HG03175 (cell line): ENCODE results near the gene SGIP1.
"Not testable (repeated sequence)": the region's sequence is repeated elsewhere in the genome, so short reads cannot be mapped to it uniquely, and the experiment has no call there.

Experiments used
- ATAC-seq: cut with Tn5 transposase; IDR thresholded peaks from one replicate; pipeline ENCODE4 v1.9.1; 2021; ENCODE audit warnings: mild to moderate bottlenecking, moderate library complexity; ENCODE audit not compliant: unreplicated experiment

Gene SGIP1

DNA sequence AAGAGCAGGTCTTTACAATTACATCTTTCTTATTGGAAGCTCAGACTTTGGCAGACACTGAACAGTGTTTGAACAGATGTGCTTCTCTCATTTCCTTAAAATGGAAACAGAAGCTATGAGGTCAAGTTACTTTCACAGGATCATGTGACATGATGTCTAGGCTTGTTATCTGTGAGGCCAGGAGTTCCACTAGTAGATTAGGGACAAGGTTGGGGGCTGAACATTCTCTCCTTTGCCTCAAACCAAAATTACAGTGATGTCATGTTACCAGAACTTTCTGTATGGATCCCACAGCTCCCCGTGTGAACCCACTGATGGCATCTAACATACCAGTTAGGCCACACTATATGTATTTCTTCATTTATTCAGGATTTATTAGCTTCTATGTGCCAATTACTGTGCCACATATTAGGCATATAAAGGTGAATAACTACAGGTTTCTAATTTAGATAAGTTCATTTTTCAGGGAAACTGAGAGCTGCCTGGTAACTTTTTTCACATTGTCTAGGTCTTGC is 224.3 kb downstream of the SGIP1 start:
- peak; percentile 99 for ATAC-seq

DNA sequence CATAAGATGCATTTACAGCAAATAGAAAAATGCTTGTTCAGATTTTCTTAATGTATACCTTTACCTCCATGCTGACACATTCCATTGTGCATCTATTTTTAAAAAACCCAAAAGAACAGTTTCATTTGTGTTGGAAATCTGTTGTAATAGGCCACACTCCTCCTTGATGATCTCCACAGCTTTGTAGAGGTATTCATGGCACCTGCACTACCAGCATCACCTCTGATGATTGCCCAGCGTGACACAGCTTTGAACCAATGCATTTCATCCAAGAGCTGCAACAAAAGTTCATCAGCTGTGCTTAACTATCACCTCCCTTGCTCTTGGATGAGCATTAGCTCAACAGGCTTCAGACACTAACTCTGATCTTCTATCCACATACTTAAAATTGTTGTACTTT is 226.6 kb downstream of the SGIP1 start:
- no peak for ATAC-seq

DNA sequence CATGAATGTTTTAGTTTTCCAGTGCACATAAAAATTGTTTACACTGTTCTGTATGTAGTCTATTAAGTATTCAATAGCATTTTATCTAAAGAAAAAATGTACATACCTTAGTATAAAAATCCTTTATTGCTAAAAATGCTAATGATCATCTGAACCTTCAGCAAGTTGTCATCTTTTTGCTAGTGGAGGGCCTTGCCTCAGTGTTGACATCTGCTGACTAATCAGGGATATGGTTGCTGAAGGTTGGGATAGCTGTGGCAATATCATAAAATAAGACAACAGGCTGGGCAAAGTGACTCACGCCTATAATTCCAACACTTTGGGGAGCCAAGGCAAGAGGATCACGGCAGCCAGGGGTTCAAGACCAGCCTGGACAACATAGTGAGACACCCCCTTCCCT is 227.3 kb downstream of the SGIP1 start:
- no peak for ATAC-seq

DNA sequence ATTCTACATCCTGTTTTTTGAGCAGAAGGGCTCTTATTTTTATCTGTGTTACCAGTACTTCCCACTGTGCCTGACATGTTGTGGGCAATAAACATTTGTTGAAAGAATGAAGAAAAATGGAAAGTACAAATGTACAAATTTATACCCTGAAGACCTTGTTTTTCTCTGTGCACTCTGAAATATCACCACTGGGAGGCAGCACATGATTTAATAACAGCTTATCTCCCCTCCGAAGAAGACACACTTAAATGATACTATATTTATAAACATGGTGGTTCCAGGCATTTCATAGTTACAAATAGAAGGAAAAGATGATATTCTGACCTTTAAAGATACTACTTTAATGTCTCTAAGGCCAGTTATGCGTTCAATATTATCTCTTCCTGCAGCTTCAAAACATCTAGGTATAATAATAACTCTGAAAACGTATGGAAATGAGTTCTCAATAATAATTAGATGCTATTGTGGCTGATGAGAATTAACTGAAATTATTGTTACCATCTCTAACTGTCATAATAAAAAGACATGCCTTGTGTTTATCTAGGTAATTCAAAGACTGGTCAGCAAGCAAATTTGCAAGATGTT is 231.1 kb downstream of the SGIP1 start:
- ATAC-seq = peak; percentile 80

DNA sequence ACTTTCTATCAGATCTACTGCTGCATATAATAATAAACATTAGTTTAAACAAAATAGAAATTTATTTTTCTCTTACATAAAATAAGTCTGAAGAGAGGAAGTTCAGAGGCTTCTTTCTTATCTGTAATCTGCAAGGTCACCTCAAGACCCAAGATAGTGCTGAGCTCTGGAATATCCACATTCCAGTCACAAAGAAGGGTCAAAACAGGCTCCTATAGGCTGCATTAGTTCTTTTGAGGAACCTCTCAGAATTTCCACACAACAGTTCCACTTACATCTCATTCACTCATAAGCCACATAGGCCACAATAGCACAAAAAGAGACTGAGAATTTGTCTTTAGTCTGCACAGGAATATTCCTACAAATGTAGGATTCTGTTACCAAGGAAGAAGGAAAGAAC is 233.7 kb downstream of the SGIP1 start:
- no peak for ATAC-seq

DNA sequence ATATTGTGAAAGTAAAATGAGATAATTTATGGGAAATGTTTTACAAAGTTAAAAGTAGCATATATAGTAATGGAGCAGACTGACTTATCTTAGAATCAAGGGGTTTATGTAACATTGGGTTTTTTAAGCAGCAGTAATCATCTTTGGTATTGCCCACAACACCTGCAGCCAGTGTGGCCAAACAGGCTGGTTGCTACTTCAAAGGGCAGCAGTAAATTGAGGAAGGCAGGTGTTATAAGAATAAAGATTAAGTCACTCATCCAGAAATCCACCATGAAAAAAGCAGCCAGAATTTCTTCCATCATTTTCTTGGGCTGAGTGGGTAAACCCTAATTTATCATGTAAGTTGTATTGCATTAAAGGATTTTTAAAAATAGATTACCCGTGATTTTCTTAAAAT is 235.0 kb downstream of the SGIP1 start:
- no peak for ATAC-seq

DNA sequence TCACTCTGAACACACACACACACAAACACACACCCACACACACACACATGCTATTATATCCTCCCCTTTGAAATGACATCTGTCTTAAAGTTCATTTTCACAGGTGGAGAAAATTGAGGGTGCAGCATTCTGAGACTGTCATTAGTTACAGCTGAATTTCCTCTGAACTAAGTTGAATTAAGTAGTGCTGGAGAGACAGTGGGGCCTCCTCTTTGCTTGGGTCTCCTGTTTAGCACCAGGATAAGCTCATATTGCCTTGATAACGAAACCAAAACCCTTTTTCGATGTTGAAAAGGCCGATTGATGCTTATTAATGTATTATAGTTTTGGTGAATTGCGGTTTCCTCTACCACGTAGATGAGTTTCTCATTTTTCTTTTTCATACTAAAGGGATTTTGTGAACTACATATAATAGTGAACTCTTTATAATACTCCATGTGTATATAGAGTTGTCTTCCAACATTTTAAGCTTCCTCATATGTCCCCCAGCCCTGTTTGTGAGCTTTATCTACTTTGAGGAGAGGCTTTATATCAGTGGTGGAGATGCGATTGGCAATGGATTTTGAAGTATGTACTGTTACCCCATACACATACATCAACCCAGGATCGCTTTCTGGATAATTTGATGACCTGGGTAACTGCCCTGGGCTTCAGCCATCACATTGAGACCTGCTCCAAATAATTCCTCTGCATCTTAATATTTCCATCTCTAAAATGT is 235.7 kb downstream of the SGIP1 start:
- no peak for ATAC-seq

DNA sequence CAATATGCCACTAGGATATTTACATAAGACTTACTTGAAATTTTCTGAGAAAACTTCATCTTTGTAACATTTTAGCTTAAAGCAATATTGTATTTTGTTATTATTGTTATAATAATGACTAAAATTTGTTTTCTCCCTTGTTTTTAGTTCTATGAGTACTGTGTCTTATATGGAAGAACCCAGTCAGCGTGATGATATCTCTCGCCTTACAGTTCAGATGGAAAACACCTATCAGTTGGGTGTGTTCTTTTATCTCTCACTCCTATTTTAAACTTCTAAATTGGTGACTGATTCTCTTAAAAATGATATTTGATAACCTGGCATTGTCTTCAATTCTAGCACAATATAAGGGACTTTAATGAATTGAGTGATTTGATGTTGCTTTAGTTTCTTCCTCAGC is 236.3 kb downstream of the SGIP1 start:
- ATAC-seq = no peak

DNA sequence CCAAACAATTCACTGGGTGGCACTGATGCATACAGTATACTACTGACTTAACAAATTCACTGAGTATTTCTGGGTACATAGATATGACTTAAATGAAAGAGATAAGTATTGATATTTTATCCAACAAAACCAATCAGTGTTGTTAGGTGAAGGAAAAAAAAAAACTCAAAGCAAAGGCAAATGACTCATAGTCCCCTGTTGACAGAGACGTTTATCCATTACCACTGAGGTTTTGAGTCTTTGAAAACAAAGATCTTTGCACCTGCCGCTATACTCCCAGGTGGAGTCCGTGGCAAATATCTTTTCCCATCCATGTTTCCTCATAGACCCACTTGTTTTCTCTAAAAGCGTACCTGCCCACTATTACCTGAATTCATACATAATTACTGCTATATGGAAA is 236.7 kb downstream of the SGIP1 start:
- ATAC-seq = no peak

DNA sequence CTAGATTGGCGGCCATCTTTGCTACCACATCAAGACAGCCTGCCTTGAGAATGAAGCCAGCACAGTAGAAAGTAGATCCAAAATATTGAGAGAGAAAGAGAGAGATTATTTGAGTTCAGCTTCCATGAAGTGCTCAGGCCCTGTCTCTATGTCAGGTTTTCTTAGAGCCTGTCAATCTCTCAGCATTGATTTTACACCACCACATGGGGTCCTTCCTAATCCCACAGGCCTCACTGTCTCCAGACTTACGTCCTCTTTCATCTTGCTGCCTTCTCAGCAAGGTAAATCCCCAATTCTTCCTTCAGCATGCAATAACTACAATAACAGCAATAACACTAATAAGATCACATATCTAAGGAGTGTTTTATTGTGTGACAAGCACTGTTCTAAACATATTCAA is 239.3 kb downstream of the SGIP1 start:
- ATAC-seq = no peak

DNA sequence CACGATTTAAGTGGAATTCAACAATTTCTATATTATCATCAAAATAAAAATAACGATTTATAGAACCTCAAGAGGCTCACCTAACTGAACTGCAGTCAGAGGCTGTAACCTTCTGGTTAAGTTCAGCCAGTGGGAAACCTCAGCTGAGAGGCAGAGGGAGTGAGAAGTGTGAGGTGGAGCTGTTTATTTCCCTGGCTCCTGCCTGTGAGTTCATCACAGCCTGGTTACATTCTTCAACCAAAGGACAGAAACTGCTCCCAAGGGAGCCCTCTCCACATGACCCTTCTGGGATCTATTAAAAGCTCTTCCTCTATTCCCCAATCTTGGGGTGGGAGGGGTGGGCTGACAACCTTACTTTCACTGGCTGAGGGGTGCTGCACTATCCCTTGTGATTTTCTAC is 240.5 kb downstream of the SGIP1 start:
- no peak for ATAC-seq

DNA sequence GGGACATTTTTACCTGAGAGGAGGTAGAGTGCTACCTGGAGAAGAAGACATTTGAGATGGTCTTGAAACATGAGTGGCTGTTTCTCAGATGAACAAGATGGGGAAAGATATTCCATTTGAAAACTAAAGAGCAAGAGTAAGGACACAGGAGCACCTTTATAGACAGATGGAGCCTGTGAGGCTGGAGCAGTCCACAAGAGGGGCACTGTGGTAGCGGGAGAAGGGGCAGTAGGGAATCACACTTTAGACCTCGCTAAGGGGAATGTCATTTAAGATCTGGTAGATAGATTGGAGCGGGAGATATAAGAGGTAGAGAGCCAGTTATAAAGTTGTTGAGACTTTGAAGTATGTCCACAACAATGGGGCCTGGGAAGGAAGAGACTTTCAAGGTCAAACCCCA is 241.7 kb downstream of the SGIP1 start:
- ATAC-seq = no peak

DNA sequence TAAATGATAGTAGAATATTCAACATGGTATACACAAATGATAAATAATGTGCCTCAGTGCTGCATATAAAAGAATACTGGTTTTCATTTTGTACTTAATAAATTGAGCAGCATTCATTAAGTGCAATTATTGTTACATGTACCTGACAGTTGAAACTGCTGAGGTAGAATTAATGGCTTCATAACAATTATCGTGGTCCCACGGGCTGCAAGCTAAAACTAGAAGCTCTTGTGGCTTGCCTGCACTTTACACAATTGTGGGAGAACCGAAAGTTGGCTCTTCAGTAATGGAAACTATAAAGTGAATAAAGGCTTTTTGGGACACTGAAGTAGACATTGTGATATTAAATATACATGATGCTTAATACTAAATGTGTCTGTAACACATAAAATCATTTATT is 243.9 kb downstream of the SGIP1 start:
- ATAC-seq = no peak

DNA sequence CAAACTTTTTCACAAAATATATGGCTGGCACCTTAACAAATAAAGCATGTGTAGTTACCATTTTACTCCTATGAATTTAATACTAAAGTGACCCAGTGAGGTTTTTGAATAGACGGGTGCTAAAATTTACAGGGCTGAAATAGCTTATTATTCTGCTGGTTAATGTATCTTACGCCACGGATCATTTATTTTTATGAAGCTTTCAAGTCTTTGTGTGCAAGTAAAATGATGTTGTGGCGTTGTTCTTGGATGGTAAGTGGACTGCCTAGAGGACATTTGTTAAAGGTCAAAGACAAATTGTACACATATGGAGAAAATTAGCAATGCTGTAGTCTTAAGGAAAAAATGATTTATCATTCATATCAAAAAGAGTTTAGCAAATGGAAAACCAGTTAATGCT is 244.3 kb downstream of the SGIP1 start:
- no peak for ATAC-seq

DNA sequence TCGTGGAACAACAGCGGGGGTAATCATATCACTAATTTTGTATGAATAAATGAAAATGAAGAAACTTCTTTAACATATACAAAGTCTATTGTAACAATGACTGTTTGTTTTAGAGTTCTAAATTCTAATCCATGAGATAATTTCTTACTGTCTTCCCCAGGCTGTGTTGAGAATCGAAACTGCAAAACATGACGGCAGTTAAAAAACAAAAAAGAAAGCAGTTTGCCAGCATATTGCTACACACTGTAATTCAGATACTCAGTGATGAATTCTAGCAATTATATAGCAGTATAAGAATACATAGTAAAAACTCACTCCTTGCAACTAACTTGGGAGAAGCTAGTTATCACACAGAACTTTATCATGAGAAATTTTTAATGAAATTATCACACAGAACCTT is 245.0 kb downstream of the SGIP1 start:
- ATAC-seq = no peak

DNA sequence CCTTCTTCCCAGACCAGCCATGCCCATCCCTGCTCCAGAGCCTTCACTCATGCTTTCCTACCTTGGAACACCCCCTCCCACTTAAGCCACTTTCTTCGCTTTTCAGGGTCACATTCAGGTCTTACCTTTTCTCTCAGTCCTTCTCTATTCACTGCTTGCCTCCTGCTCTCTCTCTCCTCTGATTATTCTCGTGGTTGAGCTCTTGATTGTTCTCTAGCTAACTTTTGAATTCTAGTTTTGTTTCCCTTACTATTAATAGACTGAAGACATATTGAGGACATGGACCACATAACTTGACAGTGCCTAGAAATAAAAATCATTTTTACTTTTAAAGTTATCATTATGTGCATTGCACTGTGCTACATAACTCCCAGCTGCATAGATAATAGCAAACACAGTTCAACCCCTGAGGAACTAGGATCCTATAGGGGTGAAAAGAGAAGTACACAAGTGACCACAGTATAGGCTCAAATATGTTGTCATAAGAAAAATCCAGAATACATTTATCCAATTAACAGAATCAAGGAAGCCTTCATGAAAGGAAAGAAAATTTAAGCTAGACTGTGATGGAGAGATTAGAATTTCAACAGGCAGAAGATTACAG is 245.6 kb downstream of the SGIP1 start:
- no peak for ATAC-seq

DNA sequence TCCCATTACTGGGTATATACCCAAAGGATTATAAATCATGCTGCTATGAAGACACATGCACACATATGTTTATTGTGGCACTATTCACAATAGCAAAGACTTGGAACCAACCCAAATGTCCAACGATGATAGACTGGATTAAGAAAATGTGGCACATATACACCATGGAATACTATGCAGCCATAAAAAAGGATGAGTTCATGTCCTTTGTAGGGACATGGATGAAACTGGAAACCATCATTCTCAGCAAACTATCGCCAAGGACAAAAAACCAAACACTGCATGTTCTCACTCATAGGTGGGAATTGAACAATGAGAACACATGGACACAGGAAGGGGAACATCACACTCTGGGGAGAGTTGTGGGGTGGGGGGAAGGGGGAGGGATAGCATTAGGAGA is 251.8 kb downstream of the SGIP1 start:
- not testable (repeated sequence) for ATAC-seq

DNA sequence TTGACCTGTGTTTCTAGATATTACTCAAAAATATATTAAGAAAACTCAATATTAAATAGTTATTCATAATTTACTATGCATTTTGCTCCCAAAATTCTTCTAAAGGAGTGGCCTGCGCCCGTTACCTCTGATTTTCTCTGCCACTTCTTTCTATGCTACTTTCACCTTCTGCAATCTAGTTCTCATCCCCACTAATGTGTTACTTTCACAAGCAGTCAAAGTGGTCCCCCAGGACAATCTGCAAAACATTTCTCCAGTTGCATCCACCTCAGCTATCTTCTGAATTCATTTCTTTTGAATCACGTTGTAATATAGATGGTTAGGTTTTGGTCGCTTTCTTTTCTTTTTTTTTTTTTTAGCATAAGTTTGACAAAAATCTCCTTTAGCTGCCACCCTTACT is 253.7 kb downstream of the SGIP1 start:
- no peak for ATAC-seq

DNA sequence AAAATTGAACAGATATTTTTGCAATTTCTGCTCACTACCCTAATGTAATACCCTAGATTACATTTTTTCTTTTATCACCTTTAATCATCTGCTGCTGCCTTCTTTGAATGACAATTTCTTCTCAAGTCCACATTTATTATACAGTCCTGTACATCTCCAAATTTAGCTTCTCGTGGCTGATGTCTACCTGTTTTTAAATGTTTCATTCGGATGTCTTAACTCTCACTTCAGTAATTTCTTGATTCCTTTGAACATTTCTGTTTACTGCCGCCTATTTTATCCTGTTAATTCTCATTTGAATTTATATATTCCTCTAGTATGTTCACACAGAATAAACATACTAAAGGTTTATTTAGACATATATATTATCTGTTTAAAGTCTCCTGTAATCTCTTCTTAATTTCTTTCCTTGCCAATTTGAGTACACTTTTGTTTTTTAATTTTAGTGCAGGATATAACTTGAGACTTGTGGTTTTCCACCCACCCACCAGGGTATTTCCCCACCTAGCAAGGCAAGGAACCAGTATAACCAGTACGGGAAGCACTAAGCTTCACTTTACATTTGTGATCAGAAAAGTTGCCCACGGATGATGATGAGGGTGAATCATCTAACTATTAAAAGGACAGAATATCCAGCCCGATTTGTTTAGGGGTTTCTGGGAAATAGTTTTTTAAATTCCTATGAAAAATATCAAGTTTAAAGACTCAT is 254.4 kb downstream of the SGIP1 start:
- ATAC-seq = peak; percentile 51

DNA sequence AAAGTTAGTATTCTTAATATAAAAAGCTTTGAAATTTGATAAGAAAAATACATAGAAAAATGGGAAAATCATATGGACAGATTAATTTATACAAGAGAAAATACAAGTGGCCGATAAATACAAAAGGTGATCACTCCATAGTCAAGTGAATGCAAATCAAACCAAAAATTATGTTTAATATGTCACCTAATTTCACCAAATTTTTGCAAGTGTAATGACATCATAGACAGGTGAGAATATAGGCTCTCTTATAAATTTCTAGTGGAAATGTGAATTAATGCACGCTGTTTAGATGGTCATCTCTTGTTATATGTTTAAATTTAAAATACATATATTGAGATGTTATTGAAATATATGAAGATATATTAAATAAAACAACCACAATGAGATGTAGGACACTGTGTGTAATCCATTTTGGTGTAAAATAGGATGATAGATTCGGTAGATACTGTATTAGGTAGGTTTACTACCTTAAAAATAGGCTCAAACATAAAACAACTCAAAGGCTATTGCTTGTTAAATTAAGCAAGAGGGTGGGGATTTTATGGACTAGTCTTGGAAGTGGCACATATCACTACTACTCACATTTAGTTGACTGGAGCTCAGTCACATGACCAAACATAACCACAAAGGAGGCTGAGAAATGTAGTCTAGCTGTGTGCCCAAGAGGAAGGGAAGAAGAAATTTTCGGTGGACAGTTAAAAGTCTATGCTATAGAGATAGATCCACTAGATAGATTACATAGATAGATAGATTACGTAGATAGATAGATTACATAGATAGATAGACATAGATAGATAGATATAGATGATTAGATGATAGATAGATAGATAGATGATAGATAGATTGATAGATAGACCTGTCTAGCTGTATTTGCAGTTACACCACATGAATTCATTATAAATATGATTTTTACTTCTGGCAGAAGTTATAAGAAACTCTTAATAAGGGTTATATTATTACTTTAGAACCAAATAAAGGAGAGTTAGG is 258.0 kb downstream of the SGIP1 start:
- ATAC-seq = no peak

DNA sequence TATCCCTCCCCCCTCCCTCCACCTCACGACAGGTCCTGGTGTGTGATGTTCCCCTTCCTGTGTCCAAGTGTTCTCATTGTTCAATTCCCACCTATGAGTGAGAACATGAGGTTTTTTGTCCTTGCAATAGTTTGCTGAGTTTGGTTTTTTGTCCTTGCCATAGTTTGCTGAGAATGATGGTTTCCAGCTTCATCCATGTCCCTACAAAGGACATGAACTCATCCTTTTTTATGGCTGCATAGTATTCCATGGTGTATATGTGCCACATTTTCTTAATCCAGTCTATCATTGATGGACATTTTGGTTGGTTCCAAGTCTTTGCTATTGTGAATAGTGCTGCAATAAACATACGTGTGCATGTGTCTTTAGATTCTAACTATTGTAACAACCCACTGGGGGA is 261.9 kb downstream of the SGIP1 start:
- ATAC-seq = not testable (repeated sequence)
